HG03469 (cell line): ENCODE data around the gene RGS16.
A peak's percentile ranks its signal among the peaks of the same experiment; 100 is the strongest.
"Not testable (repeated sequence)": the region's sequence is repeated elsewhere in the genome, so short reads cannot be mapped to it uniquely, and the experiment has no call there.

Source experiments
- ATAC-seq: cut with Tn5 transposase; IDR thresholded peaks from one replicate; pipeline ENCODE4 v1.9.1; 2021; ENCODE audit warnings: mild to moderate bottlenecking, moderate library complexity, moderate number of reproducible peaks; ENCODE audit not compliant: unreplicated experiment

RGS16 gene

GRCh38 chr1:182604175-182605164 lies at the start of gene RGS16:
TSS of gene RGS16 (minus strand) at chr1:182604389. CDS start at chr1:182604259, 130 bp downstream.
- peak; percentile 57 for ATAC-seq

GRCh38 chr1:182653986-182654385 lies 49.8 kb upstream of the RGS16 start:
- ATAC-seq, result no peak

- no peak for ATAC-seq
Measured at GRCh38 chr1:182652933-182653332, 48.7 kb upstream of the RGS16 start.

GRCh38 chr1:182651339-182651724 lies 47.1 kb upstream of the RGS16 start:
- ATAC-seq, result no peak

- ATAC-seq, result no peak
Measured at GRCh38 chr1:182650678-182651338, 46.6 kb upstream of the RGS16 start.

- no peak for ATAC-seq
Measured at GRCh38 chr1:182649041-182649440, 44.9 kb upstream of the RGS16 start.

GRCh38 chr1:182646739-182647138 lies 42.5 kb upstream of the RGS16 start:
- no peak for ATAC-seq

GRCh38 chr1:182644886-182645285 lies 40.7 kb upstream of the RGS16 start:
- no peak for ATAC-seq

GRCh38 chr1:182643699-182644098 lies 39.5 kb upstream of the RGS16 start:
- ATAC-seq, result no peak

- ATAC-seq, result no peak
Measured at GRCh38 chr1:182642461-182642860, 38.3 kb upstream of the RGS16 start.

GRCh38 chr1:182641561-182641960 lies 37.4 kb upstream of the RGS16 start:
- ATAC-seq, result no peak

- ATAC-seq, result no peak
Measured at GRCh38 chr1:182639330-182639729, 35.1 kb upstream of the RGS16 start.

GRCh38 chr1:182637769-182638168 lies 33.6 kb upstream of the RGS16 start:
- no peak for ATAC-seq

- ATAC-seq, result no peak
Measured at GRCh38 chr1:182635871-182636270, 31.7 kb upstream of the RGS16 start.

GRCh38 chr1:182634306-182635072 lies 30.3 kb upstream of the RGS16 start:
- no peak for ATAC-seq

- ATAC-seq, result no peak
Measured at GRCh38 chr1:182633657-182634281, 29.6 kb upstream of the RGS16 start.

- no peak for ATAC-seq
Measured at GRCh38 chr1:182633031-182633430, 28.8 kb upstream of the RGS16 start.

- not testable (repeated sequence) for ATAC-seq
Measured at GRCh38 chr1:182632441-182632857, 28.3 kb upstream of the RGS16 start.

- no peak for ATAC-seq
Measured at GRCh38 chr1:182631954-182632353, 27.8 kb upstream of the RGS16 start.

- no peak for ATAC-seq
Measured at GRCh38 chr1:182631053-182631677, 27.0 kb upstream of the RGS16 start.
